WTC11 (cell line): ENCODE measurements around the gene DIO3. TPM values are rescaled to one million over a fixed set of nuclear protein-coding genes. Genes with fewer than 3 reads are reported as not detected.

Experiments used
- ATAC-seq: fragments of 200-7000 bp; cut with Tn5 transposase; 2 replicates; pipeline ENCODE4 v1.10.0; 2021; ENCODE audit warnings: mild to moderate bottlenecking, moderate library complexity
- CTCF ChIA-PET: fragments of 300-600 bp; sonication (Branson Sonifier 250); formaldehyde crosslinking; loops from one replicate; lab custom pipeline; 2021; ENCODE audit warnings: antibody characterized with exemption; lab: Charles Lee
- POLR2A ChIA-PET: fragments of 350-600 bp; sonication (Branson Sonifier 250); formaldehyde crosslinking; loops from one replicate; lab custom pipeline; 2021; ENCODE audit warnings: antibody characterized with exemption; lab: Charles Lee
- DNase-seq: peaks from one replicate; pipeline ENCODE4 v3.0.0; 2021; ENCODE audit warnings: low spot score
- H3K27ac Mint-ChIP-seq: 2 replicates; pipeline ENCODE4 v1.8.0; 2021; ENCODE audit warnings: mixed read lengths
- H3K27me3 Mint-ChIP-seq: 2 replicates; pipeline ENCODE4 v1.8.0; 2021; ENCODE audit warnings: low read depth, mild to moderate bottlenecking, moderate library complexity, mixed read lengths
- H3K36me3 Mint-ChIP-seq: 2 replicates; pipeline ENCODE4 v1.8.0; 2021; ENCODE audit warnings: mixed read lengths
- H3K4me1 Mint-ChIP-seq: 2 replicates; pipeline ENCODE4 v1.8.0; 2022; ENCODE audit warnings: mixed read lengths
- H3K4me3 Mint-ChIP-seq: 2 replicates; pipeline ENCODE4 v1.8.0; 2021; ENCODE audit warnings: mild to moderate bottlenecking, moderate library complexity, mixed read lengths
- H3K9me3 Mint-ChIP-seq: 2 replicates; pipeline ENCODE4 v1.8.0; 2021; ENCODE audit warnings: mixed read lengths
- AR ChIP-seq: fragments of 250-450 bp; sonication (Bioruptor Pico); IDR thresholded peaks from 2 replicates; pipeline ENCODE4 v1.9.0; 2021; ENCODE audit warnings: mild to moderate bottlenecking
- CDX4 ChIP-seq: fragments of 250-450 bp; sonication (Bioruptor Pico); IDR thresholded peaks from 2 replicates; pipeline ENCODE4 v1.9.0; 2021; ENCODE audit warnings: moderate library complexity, mild to moderate bottlenecking, inconsistent platforms, borderline replicate concordance
- CREB1 ChIP-seq: sonication (generic); formaldehyde crosslinking; IDR thresholded peaks from 2 replicates; pipeline ENCODE4 v1.8.0; 2023; ENCODE audit warnings: mild to moderate bottlenecking, missing genetic modification reagents
- ETV6 ChIP-seq: sonication (generic); formaldehyde crosslinking; IDR thresholded peaks from 2 replicates; pipeline ENCODE4 v1.8.1; 2022; ENCODE audit warnings: mild to moderate bottlenecking, missing genetic modification reagents
- FOXJ3 ChIP-seq: sonication (generic); formaldehyde crosslinking; IDR thresholded peaks from 2 replicates; pipeline ENCODE4 v1.9.0; 2021; ENCODE audit warnings: missing genetic modification reagents, mild to moderate bottlenecking, borderline replicate concordance
- GRHL2 ChIP-seq: fragments of 250-450 bp; sonication (Bioruptor Pico); IDR thresholded peaks from 2 replicates; pipeline ENCODE4 v1.8.0; 2022; ENCODE audit warnings: mild to moderate bottlenecking, moderate library complexity; ENCODE audit not compliant: insufficient replicate concordance, severe bottlenecking
- HMGXB4 ChIP-seq: sonication (generic); formaldehyde crosslinking; IDR thresholded peaks from 2 replicates; pipeline ENCODE4 v1.8.1; 2023; ENCODE audit warnings: mild to moderate bottlenecking, moderate library complexity, missing genetic modification reagents
- IRF2 ChIP-seq: sonication (generic); formaldehyde crosslinking; IDR thresholded peaks from 2 replicates; pipeline ENCODE4 v1.8.0; 2022; ENCODE audit warnings: low read depth, missing genetic modification reagents, borderline replicate concordance
- JUN ChIP-seq: sonication (generic); formaldehyde crosslinking; IDR thresholded peaks from 2 replicates; pipeline ENCODE4 v1.8.0; 2023; ENCODE audit warnings: mild to moderate bottlenecking, missing genetic modification reagents
- MAX ChIP-seq: sonication (generic); formaldehyde crosslinking; IDR thresholded peaks from 2 replicates; pipeline ENCODE4 v1.8.0; 2022; ENCODE audit warnings: mild to moderate bottlenecking, missing genetic modification reagents
- MLX ChIP-seq: sonication (generic); formaldehyde crosslinking; IDR thresholded peaks from 2 replicates; pipeline ENCODE4 v1.8.1; 2023; ENCODE audit warnings: mild to moderate bottlenecking, missing genetic modification reagents, moderate library complexity
- MXD4 ChIP-seq: fragments of 250-450 bp; sonication (Bioruptor Pico); IDR thresholded peaks from 2 replicates; pipeline ENCODE4 v1.8.0; 2021; ENCODE audit warnings: mild to moderate bottlenecking, moderate library complexity, borderline replicate concordance
- MYBL2 ChIP-seq: sonication (generic); formaldehyde crosslinking; IDR thresholded peaks from 2 replicates; pipeline ENCODE4 v1.8.1; 2023; ENCODE audit warnings: mild to moderate bottlenecking, moderate library complexity, missing genetic modification reagents
- PRDM15 ChIP-seq: sonication (generic); formaldehyde crosslinking; IDR thresholded peaks from 2 replicates; pipeline ENCODE4 v1.8.0; 2022; ENCODE audit warnings: missing genetic modification reagents
- SMAD4 ChIP-seq: sonication (generic); formaldehyde crosslinking; IDR thresholded peaks from 2 replicates; pipeline ENCODE4 v1.8.0; 2022; ENCODE audit warnings: mild to moderate bottlenecking, missing genetic modification reagents
- TP53 ChIP-seq: sonication (generic); formaldehyde crosslinking; IDR thresholded peaks from 2 replicates; pipeline ENCODE4 v1.8.1; 2023; ENCODE audit warnings: mild to moderate bottlenecking, missing genetic modification reagents
- ZNF263 ChIP-seq: sonication (generic); formaldehyde crosslinking; IDR thresholded peaks from 2 replicates; pipeline ENCODE4 v1.8.1; 2022; ENCODE audit warnings: low read depth, mild to moderate bottlenecking, moderate library complexity, missing genetic modification reagents
- ZNF396 ChIP-seq: fragments of 250-450 bp; sonication (Bioruptor Pico); IDR thresholded peaks from 2 replicates; pipeline ENCODE4 v1.8.0; 2021; ENCODE audit warnings: mild to moderate bottlenecking, moderate library complexity, borderline replicate concordance
- ZNF423 ChIP-seq: fragments of 250-450 bp; sonication (Bioruptor Pico); IDR thresholded peaks from 2 replicates; pipeline ENCODE4 v2.1.2; 2022; ENCODE audit warnings: mild to moderate bottlenecking, moderate library complexity
- ZSCAN18 ChIP-seq: fragments of 250-450 bp; sonication (Bioruptor Pico); IDR thresholded peaks from 2 replicates; pipeline ENCODE4 v2.1.2; 2022; ENCODE audit warnings: mild to moderate bottlenecking, moderate library complexity
- total RNA-seq: library from RNA; stranded (reverse); gene quantifications from 3 replicates; pipeline ENCODE4 v1.2.3, GENCODE V29; 2021

The DIO3 gene
- total RNA-seq, 1 experiment from 2014 or later: 0.52 TPM

GRCh38 chr14:101600336-101600890, 39.1 kb downstream of the DIO3 start:
- TF ChIP-seq PRDM15 (CRISPR knock-in tag) (no peak), SMAD4 (no peak), FOXJ3 (no peak), MLX (no peak), CREB1 (CRISPR knock-in tag) (no peak), HMGXB4 (CRISPR knock-in tag) (no peak), GRHL2 (CRISPR knock-in tag) (no peak), ZNF263 (CRISPR knock-in tag) (no peak), JUN (CRISPR knock-in tag) (no peak)
- DNase-seq (no peak), ATAC-seq (no peak)
- ChIA-PET CTCF (interaction anchor here (0.6 to 1.1 kb wide), 2 partner anchors 18 to 25 kb away, joined by 3 to 4 read pairs; no protein-coding TSS in a partner anchor), POLR2A (no interaction called here)
- H3K36me3 Mint-ChIP-seq: peaks cover 7% of the 10 kb centered on the region; the same call in 1 of the 2 replicates
- no peak overlapping the region for H3K27ac Mint-ChIP-seq
- peaks cover 5% of the 10 kb centered on the region for H3K27me3 Mint-ChIP-seq
- H3K4me1 Mint-ChIP-seq: no peaks in the 10 kb centered on the region
- H3K9me3 Mint-ChIP-seq: peaks cover 20% of the 10 kb centered on the region
- no peak overlapping the region for H3K4me3 Mint-ChIP-seq

GRCh38 chr14:101600891-101601605, 39.8 kb downstream of the DIO3 start:
- DNase-seq (no peak), ATAC-seq (no peak)
- Mint-ChIP-seq H3K4me3 (no peak overlapping the region), H3K9me3 (peaks cover 13% of the 10 kb centered on the region), H3K36me3 (peaks cover 6% of the 10 kb centered on the region; the same call in 1 of the 2 replicates), H3K4me1 (no peaks in the 10 kb centered on the region), H3K27ac (no peak overlapping the region), H3K27me3 (peaks cover 10% of the 10 kb centered on the region)
- POLR2A ChIA-PET: no interaction called here
- CTCF ChIA-PET: no interaction called here
- TF ChIP-seq ZNF423 (CRISPR knock-in tag) (no peak), HMGXB4 (CRISPR knock-in tag) (no peak), MXD4 (CRISPR knock-in tag) (no peak), ETV6 (CRISPR knock-in tag) (no peak), IRF2 (CRISPR knock-in tag) (no peak), CDX4 (no peak), ZNF396 (CRISPR knock-in tag) (no peak), MAX (no peak), ZSCAN18 (CRISPR knock-in tag) (no peak), TP53 (CRISPR knock-in tag) (no peak), FOXJ3 (no peak), MYBL2 (CRISPR knock-in tag) (no peak), AR (CRISPR knock-in tag) (no peak)
